Lower leg skin (tissue), 4 donors: Measurements from ENCODE around the gene PRKACG. TPM values are rescaled to one million over a fixed set of nuclear protein-coding genes. Genes with fewer than 3 reads are reported as not detected.

Source experiments
- DNase-seq, 2 donors: peaks; one replicate each; pipeline ENCODE4 v3.0.0-alpha.2; 2019; ENCODE audit warnings: low spot score in 2 of 2
- H3K4me3 ChIP-seq: fragments of 200-600 bp; sonication (generic); 2 replicates; pipeline ENCODE4 v1.5.1; 2017; ENCODE audit warnings: mild to moderate bottlenecking, low read depth; ENCODE audit not compliant: poor library complexity, severe bottlenecking
- POLR2A ChIP-seq, 2 donors: fragments of 450-650 bp; IDR thresholded peaks; one replicate each; pipeline ENCODE4 v1.6.1; 2016 to 2017; ENCODE audit warnings: antibody characterized with exemption in 2 of 2, mild to moderate bottlenecking in 1 of 2, moderate library complexity in 1 of 2
- WGBS, 2 donors: methylation state at CpG; one replicate each; pipeline ENCODE4 v1.1.5; 2018; 5-methylcytosine and 5-hydroxymethylcytosine counted together
- intact Hi-C: fragments of 100-400 bp; cut with DNase I; formaldehyde crosslinking; loops from one replicate; pipeline ENCODE4 v1.15.0; 2023; ENCODE audit warnings: low total_unique reads
- total RNA-seq, 4 donors: library from RNA; depleted of rRNA; stranded (reverse); fragments of >200 nt; gene quantifications; one replicate each; pipeline ENCODE4 v1.1.0, GENCODE V29; 2016
- TF ChIP-seq, protein P1 (sequence below), 3 donors: fragments of 450-650 bp; IDR thresholded peaks; one replicate each; pipeline ENCODE4 v1.5.1; 2016; ENCODE audit warnings: antibody characterized with exemption in 3 of 3, mild to moderate bottlenecking in 3 of 3, moderate library complexity in 2 of 3

Gene PRKACG
- total RNA-seq, 4 donors from 2014 or later, result not detected

- intact Hi-C loops, result no loop called here
- DNase-seq, result no peak
- no peak for TF ChIP-seq POLR2A (IDR thresholded peaks at IDR 0.05)
- TF ChIP-seq, protein P1, sequence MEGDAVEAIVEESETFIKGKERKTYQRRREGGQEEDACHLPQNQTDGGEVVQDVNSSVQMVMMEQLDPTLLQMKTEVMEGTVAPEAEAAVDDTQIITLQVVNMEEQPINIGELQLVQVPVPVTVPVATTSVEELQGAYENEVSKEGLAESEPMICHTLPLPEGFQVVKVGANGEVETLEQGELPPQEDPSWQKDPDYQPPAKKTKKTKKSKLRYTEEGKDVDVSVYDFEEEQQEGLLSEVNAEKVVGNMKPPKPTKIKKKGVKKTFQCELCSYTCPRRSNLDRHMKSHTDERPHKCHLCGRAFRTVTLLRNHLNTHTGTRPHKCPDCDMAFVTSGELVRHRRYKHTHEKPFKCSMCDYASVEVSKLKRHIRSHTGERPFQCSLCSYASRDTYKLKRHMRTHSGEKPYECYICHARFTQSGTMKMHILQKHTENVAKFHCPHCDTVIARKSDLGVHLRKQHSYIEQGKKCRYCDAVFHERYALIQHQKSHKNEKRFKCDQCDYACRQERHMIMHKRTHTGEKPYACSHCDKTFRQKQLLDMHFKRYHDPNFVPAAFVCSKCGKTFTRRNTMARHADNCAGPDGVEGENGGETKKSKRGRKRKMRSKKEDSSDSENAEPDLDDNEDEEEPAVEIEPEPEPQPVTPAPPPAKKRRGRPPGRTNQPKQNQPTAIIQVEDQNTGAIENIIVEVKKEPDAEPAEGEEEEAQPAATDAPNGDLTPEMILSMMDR (IDR thresholded peaks at IDR 0.05), result no peak
Observed at GRCh38 chr9:68963416-68963815, 50.5 kb downstream of the PRKACG start.

More at GRCh38 chr9:68963416-68963815, 50.5 kb downstream of the PRKACG start:
- H3K4me3 ChIP-seq, result no peak overlapping the region
- WGBS, 2 donors, result 61 to 62% methylated on average over 3 of the region's 3 CpGs

Other genes with a start within 250 kb of the PRKACG start
- gene FXN, start 21.6 kb upstream of the PRKACG start, total RNA-seq, result 1 to 10 TPM in 3 of 4 donors, under 1 TPM in 1; 0.17 to 5.6 (median 3.0) TPM
- 100 to 1,000 TPM; 137 to 191 (median 167) TPM for gene TJP2, start 160.2 kb upstream of the PRKACG start, total RNA-seq